Measurements from ENCODE around the gene TRPT1. TPM values are rescaled to one million over a fixed set of nuclear protein-coding genes. Genes with fewer than 3 reads are reported as not detected.

The TRPT1 gene
- total RNA-seq, 1 donor from 2014 or later = 19.3 TPM

DNA sequence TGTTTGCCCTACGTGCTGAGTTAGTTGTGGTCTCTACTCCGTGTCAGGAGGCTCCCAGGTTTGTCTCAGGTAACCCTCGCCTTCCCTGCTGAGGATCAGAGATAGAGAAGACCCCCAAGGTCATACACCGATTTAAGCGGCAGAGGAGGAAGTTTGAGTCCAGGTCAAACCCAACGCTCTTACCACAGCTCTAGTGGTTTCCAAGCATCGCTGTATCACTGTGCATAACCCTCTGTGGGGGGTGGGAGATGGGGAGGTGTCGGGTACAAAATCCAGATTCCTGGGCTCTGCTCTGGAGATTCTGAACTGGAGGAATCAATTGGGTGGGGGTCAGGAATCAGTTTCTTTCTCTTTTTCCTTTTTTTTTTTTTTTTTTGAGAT, 5.0 kb upstream of the TRPT1 start:
- no peak for DNase-seq (ENCODE audit: low read depth in 2 of 2)

DNA sequence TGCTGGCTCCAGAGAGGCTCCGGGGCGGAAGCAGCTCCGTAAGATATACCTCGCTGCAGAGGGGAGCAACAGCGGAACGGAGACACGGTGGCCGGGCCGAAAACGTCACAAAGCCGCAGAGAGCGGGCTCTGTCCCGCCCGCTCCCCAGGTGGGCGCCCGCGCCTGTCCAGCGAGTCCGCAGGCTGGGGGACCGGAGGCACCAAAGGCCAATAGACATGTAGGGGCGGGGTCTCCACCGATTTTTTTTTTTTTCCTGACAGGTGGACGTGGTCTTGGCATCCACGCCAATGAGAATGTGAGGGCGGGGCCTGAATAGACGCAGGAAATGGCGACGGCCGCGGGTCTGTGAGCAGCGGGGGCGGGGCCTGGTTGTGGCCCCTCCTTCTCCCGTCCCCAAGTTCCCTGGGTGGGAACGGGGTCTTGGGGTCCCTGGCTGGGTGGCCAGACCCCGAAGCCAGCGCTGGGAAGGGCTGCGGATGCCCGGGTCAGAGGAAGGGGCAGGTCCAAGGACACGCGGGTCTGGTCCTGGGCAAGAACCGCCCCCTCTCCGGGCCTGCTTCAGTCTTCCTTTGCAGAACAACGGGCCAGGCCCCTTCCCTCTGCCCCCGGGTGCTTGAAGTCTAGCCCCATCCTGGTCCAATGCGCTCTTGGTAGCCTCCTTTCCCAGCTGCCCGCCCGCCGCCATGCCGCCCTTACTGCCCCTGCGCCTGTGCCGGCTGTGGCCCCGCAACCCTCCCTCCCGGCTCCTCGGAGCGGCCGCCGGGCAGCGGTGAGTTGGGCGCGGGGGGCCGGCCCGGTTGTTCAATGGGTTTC, 4.4 kb upstream of the TRPT1 start, which contains the start of gene DNAJC4:
TSS of gene DNAJC4 (plus strand) at position 378 of the 814 bp plus-strand sequence. CDS start at position 685, 307 bp downstream.
- peak; percentile 85 to 96 for DNase-seq (ENCODE audit: low read depth in 2 of 2)

DNA sequence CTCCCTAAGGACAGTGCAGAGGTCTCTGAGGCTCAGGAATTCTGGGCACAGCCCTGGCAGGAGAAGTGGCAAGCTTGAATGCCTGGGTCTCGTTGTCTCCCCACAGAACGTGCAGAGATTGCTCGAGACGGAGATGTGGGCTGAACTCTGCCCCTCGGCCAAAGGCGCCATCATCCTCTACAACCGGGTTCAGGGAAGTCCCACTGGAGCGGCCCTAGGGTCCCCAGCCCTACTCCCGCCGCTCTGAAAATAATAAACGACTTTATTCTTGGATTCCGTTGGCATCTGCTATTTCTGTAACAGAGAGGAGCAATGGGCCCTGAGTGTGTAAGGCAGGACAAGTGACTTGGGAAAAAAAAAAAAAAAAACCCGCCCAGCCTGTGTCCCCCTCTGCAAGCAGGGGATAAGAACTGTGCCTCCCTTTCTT, 3.8 kb upstream of the TRPT1 start:
- DNase-seq (ENCODE audit: low read depth in 2 of 2) = no peak

DNA sequence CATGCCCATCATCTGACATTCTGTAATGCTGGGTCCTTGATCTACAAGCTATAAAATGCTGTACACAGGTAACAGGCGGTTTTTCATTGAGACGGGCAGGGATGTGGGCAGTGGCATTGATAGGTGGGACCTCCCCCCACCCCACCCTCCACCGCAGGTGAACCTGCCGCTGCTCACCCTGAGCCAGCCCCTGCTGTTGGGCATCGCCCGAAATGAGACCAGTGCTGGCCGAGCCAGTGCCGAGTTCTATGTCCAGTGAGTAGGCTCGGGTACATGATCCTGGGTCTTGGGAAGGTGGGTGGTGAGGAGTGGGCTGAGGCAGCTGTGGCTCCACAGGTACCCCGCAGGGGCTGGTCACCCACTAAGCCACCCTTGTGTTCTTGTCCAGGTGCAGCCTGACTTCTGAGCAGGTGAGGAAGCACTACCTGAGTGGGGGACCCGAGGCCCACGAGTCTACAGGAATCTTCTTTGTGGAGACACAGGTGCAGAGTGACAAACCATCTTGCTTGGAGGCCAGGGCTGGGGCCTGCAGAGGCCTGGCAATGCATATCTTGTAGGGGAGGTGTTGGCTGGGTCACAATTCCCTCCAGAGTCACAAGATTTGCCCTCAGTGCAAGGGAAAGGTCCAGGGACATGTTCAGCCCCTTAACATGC, 3.2 kb upstream of the TRPT1 start:
- no peak for DNase-seq (ENCODE audit: low read depth in 2 of 2)

DNA sequence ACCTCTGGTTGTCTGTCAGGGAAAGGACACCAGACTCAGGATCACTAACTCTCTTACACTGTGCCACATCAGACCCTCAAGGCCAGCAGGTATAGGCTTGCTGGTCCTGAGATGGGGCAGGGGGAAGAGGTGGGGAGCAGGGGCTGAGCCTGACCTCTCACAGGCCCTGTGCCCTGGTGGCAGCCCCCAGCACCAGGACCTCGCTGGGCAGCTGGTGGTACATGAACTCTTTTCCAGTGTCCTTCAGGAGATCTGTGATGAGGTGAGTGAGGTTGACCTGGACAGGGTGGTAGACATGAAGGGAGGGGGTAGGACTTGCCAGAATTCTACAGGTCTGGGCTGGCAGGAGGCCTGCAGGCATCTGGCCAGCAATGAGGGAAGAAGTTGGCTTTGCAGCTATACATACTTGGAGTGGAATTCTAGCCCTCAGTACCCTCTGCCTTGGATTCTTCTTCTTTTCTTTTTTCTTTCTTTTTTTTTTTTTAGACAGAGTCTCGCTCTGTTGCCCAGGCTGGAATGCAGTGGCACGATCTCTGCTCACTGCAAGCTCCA, 1.5 kb upstream of the TRPT1 start:
- no peak for DNase-seq (ENCODE audit: low read depth in 2 of 2)

DNA sequence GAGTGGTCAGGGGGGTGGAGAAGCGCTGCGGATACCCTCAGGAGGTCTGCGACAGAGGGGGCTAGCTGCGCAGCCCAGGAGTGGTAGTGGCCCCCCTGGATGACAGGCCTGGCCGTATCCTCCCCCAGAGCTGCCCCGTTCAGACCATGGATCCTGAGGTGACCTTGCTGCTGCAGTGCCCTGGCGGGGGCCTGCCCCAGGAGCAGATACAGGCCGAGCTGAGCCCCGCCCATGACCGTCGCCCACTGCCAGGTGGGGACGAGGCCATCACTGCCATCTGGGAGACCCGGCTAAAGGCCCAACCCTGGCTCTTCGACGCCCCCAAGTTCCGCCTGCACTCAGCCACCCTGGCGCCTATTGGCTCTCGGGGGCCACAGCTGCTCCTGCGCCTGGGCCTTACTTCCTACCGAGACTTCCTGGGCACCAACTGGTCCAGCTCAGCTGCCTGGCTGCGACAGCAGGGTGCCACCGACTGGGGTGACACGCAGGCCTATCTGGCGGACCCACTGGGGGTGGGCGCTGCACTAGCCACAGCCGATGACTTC, 593 bp upstream of the TRPT1 start:
- DNase-seq (ENCODE audit: low read depth in 2 of 2) = no peak

DNA sequence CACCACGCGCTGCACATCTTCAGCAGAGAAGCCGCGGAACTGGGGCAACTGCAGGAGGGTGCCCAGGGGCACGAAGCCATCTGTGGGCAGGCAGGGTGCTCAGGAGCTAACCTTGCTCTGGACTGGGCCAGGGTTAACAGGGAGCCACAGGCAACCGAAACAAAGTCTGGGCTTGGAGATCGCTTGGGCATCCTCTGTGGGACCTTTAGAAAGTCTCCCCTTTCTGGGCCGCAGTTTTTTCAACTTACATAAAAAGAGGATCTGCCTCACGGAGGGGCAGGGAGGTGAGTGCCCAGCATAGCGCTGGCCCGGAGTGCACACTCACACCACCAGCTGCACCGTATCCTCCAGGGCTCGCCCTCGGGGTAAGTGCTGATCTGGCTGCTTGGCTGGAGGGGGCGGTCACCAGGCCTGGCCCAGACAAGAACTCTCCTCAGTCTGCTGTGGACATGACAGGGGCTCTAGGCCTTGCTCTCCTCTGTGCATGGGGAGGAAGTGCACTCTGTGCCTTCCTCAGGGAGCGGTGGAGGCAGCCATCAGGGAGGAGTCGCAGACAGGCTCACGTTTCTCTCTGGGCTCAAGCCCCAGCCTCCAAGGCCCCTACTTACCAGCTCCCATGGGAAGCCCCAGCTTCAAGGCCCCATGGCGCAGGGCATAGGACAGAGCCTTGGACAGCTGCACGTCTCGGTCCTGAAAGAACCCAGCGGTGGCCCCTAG, 937 bp downstream of the TRPT1 start:
- DNase-seq (ENCODE audit: low read depth in 2 of 2) = no peak

DNA sequence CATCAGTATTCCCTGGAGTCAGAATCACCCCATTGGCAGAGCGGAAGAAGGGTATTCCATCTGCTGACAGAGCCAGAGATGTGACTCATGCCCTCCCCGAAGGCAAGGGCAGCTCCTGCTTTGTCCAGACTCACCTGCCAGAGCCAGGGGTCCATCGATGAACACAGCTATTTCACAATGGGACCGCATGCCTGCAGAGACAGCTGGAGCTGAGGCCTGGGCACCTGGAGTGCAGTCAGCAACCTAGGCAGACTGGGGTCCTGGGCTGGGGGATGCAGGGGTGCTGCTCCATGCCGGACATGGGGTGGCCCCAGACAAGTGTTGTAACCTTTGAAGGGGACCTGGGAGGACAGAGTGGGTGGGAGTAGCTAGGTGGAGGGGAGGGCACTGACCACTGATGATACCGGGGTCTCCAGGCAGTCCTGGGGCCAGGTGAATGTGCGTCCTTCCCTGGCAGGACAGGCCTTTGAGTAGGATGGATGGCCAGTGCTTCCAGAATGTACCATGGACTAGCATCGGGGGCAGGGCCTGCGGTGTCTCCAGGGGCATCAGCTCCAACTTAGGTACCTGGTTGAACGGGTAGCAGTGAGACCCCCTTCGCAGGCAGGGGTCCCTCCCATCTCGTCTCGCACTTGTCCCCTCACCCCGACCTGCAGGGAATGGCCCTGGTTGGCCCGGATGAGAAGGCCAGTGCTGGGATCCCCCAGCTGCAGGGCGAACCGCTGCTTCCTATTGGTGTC, 1.7 kb downstream of the TRPT1 start:
- DNase-seq (ENCODE audit: low read depth in 2 of 2) = no peak

DNA sequence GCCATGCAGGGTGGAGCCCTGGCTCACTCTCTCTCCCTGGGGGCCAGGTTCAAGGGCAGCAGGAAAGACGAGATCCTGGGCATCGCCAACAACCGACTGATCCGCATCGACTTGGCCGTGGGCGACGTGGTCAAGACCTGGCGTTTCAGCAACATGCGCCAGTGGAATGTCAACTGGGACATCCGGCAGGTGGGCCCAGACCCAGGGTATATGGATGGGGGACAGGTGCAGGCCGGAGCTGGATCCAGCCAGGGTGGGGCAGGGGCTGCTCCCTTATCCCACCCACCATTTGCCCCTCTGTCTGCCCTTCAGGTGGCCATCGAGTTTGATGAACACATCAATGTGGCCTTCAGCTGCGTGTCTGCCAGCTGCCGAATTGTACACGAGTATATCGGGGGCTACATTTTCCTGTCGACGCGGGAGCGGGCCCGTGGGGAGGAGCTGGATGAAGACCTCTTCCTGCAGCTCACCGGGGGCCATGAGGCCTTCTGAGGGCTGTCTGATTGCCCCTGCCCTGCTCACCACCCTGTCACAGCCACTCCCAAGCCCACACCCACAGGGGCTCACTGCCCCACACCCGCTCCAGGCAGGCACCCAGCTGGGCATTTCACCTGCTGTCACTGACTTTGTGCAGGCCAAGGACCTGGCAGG, 2.9 kb downstream of the TRPT1 start:
- DNase-seq (ENCODE audit: low read depth in 2 of 2) = no peak

DNA sequence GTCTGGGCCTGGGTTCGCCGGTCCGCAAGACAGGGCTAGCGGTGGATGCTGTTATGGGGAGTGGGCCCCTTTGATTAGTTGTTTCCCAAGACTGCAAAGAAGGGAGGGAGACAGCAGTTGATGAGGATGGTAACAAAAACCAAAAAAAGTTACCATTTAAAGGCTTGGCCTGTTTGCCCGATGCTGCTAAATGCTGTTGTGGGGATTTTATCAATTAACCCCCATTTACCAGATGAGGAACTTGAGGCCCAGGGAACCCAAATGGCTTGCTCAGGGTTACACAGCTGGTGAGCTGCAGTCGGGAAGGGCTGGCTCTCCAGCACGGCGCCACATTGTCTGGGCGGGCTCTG, 3.4 kb downstream of the TRPT1 start:
- no peak for DNase-seq (ENCODE audit: low read depth in 2 of 2)

DNA sequence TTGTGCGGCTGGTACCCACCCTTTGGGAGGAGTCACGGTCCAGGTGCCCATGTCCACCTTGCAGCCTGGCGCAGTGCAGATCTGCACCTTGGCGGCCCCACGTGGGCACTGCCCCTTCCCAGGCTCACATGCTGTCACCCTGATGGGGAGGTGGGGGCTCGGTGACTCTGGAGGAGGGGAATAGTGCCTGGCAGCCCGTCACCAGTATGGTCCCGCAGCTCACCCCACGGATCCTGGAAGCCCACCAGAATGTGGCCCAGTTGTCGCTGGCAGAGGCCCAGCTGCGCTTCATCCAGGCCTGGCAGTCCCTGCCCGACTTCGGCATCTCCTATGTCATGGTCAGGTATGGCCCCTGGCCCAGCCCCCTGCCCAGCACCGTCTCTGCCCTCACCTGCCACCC, 5.2 kb downstream of the TRPT1 start:
- no peak for DNase-seq (ENCODE audit: low read depth in 2 of 2)

DNA sequence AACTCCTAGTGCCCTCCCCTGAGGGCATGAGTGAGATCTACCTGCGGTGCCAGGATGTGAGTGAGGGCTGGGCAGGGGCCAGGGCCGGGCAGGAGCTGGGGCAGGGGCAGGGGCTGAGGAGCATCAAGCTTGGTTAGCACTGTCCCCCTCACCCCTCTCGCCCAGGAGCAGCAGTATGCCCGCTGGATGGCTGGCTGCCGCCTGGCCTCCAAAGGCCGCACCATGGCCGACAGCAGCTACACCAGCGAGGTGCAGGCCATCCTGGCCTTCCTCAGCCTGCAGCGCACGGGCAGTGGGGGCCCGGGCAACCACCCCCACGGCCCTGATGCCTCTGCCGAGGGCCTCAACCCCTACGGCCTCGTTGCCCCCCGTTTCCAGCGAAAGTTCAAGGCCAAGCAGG, 5.7 kb downstream of the TRPT1 start:
- no peak for DNase-seq (ENCODE audit: low read depth in 2 of 2)

DNA sequence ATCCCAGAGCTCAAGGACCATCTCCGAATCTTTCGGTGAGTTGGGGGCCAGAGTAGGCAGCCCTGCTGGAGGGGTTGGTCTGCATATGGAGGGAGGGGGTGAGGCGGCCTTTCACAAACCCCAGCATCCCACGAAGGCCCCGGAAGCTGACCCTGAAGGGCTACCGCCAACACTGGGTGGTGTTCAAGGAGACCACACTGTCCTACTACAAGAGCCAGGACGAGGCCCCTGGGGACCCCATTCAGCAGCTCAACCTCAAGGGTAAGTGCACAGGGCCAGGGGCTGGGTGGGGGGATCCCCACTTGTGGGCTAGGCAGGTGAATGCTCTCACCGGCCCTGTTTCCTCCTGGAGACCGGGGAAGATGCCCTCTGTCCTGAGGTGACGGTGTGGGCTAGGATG, 6.2 kb downstream of the TRPT1 start:
- DNase-seq (ENCODE audit: low read depth in 2 of 2) = no peak

DNA sequence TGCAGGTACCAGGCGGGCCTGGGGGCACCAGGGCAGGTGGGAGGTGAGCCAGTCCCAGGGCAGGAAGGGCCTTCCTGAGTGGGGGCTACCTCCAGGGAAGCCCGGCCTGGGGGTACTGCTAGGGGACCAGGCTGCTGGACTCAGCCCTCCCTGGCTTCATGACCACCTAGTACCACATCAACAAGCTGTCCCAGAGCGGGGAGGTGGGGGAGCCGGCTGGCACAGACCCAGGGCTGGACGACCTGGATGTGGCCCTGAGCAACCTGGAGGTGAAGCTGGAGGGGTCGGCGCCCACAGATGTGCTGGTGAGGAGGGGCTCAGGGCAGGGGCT, 6.7 kb downstream of the TRPT1 start:
- DNase-seq (ENCODE audit: low read depth in 2 of 2) = no peak

DNA sequence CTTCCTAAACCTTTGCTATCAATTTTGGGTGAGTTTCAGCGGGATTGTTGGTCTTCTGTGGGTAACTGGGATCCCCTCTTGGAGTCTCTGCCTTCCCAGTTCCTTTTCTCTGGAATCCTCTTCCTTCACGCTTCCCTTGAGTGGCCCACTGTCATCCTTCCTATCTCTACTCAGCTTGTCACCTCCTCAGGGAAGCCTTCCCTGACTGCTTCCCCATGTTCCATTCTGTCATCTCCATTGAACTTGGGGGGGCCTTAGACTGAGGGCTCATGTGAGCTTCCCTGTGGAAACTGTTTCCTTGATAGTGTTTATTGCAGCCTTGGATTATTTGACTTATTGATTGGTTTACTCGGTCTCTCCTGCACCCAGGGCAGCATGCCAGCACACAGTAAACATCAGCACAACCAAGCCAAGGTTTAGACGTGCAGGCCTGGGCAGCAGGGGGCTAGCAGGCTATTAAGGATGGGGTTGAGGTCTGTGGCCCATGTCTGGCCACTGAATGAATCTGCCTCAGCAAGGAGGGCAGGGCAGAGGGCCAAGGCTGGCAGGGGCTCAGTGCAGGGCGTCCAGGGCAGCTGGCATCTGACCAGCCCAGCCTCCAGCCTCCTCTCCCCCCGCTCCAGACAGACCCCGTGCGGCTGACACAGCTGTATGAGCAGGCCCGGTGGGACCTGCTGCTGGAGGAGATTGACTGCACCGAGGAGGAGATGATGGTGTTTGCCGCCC, 7.2 kb downstream of the TRPT1 start:
- DNase-seq (ENCODE audit: low read depth in 2 of 2) = no peak

DNA sequence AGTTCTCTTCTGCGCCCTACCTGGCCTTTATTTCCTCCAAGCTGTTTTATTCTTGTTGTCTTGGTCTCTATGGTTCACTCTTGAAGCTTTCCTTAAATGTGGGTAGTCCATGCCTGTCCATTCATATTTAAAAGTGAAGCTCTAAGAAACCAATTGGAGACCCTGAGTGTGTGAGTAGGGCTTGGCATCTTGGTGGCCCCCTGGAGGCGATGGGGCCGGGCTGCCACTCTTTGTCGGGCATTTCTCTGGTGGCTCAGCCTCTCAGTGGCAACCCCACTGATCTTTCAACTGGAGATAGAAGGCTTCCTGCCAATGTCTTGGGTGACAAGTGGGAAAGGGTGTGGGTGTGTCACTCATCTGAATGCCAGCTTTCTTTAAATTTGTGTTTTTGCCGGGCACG, 9.1 kb downstream of the TRPT1 start:
- no peak for DNase-seq (ENCODE audit: low read depth in 2 of 2)

DNA sequence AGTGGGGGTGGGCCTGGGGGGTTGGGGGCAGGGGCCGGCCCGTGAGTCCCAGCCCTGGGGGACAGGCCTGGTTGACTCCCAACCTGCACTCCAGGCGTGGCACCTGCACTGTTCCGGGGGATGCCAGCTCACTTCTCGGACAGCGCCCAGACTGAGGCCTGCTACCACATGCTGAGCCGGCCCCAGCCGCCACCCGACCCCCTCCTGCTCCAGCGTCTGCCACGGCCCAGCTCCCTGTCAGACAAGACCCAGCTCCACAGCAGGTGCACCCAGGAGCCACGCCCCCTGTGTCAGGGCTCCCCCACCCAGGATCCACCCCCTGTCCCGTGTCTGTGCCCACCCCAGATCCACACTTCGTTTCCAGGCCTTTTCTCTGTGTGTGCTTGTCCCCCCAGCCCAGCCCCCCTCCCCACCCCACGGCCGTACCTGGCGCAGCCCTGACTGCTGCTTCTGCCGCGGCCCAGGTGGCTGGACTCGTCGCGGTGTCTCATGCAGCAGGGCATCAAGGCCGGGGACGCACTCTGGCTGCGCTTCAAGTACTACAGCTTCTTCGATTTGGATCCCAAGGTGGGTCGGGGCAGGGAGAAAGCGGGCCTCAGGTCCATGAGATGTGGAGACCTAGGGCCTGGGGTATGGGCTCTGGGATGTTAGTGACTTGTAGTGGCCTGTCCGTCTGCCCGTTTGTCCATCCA, 14.7 kb downstream of the TRPT1 start:
- DNase-seq (ENCODE audit: low read depth in 2 of 2) = no peak

DNA sequence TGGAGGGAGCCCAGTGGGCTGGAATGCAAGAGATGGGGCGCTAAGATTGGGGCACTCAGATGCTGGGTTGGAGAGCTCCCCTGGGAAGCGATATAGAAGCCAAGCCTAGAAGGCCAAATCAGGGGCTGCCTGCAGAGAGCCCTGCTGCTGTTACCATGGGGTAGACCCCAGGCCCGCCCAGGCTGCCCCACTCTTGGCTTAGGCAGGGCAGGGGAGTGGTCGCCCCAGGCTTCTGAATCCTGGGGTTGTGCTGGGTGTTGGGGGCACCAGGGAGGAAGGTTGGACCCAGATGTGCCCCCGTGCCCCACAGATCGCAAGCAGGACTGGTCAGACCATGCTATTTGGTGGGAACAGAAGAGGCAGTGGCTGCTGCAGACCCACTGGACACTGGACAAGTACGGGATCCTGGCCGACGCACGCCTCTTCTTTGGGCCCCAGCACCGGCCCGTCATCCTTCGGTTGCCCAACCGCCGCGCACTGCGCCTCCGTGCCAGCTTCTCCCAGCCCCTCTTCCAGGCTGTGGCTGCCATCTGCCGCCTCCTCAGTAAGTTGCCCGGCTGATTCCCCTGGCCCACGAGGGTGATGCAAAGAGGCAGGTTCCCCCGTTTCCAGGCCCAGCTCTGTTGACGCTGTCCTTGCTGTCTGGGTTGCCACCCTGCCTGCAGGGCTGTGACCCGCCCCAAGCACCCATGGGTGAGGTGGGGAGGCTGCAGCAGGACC, 15.5 kb downstream of the TRPT1 start:
- no peak for DNase-seq (ENCODE audit: low read depth in 2 of 2)

DNA sequence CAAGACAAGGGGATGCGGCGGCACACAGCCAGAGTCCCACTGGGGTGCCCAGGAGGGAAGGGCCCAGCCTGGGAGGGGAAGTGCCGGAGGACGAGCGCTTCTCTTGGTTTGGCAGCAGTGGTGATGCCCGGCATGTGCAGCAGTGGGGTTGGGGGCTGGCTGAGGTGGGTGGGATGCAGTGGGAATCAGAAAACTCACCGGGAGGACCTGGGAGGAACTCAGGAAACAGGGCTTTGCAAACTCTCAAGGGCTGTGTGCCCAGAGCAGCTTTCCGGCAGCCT, 16.5 kb downstream of the TRPT1 start:
- DNase-seq (ENCODE audit: low read depth in 2 of 2) = no peak

All from dermis microvascular lymphatic vessel endothelial cell (primary cell).